Hepatocyte (in vitro differentiated cells): Measurements from ENCODE around the gene MPC2. TPM values are rescaled to one million over a fixed set of nuclear protein-coding genes. Genes with fewer than 3 reads are reported as not detected.

Source experiments
- DNase-seq: peaks from one replicate; pipeline ENCODE4 v3.0.0-alpha.2; 2016; ENCODE audit warnings: low spot score
- H2AFZ ChIP-seq: fragments of 200-600 bp; sonication (generic); 2 replicates; pipeline ENCODE4 v1.6.0; 2016; ENCODE audit warnings: antibody characterized with exemption, mild to moderate bottlenecking
- H3K27ac ChIP-seq: fragments of 200-600 bp; sonication (generic); 2 replicates; pipeline ENCODE4 v1.5.1; 2016; ENCODE audit warnings: mild to moderate bottlenecking
- H3K27me3 ChIP-seq: fragments of 200-600 bp; sonication (generic); 2 replicates; pipeline ENCODE4 v1.6.1; 2016
- H3K36me3 ChIP-seq: fragments of 200-600 bp; sonication (generic); replicated peaks from 2 replicates; pipeline ENCODE4 v1.5.1; 2016; ENCODE audit warnings: low read depth; ENCODE audit not compliant: insufficient read depth
- H3K4me1 ChIP-seq: fragments of 200-600 bp; sonication (generic); 2 replicates; pipeline ENCODE4 v1.5.1; 2016; ENCODE audit warnings: mild to moderate bottlenecking, moderate library complexity; ENCODE audit not compliant: insufficient read depth
- H3K4me2 ChIP-seq: fragments of 200-600 bp; sonication (generic); 2 replicates; pipeline ENCODE4 v1.6.0; 2016
- H3K4me3 ChIP-seq: fragments of 200-600 bp; sonication (generic); 2 replicates; pipeline ENCODE4 v1.5.1; 2016; ENCODE audit warnings: mild to moderate bottlenecking
- H3K79me2 ChIP-seq: fragments of 200-600 bp; sonication (generic); 2 replicates; pipeline ENCODE4 v1.6.0; 2017; ENCODE audit warnings: mild to moderate bottlenecking
- H3K9me2 ChIP-seq: fragments of 200-600 bp; sonication (generic); replicated peaks from 2 replicates; pipeline ENCODE4 v1.6.0; 2017; ENCODE audit warnings: mild to moderate bottlenecking; ENCODE audit not compliant: insufficient read depth
- H3K9me3 ChIP-seq: fragments of 200-600 bp; sonication (generic); 2 replicates; pipeline ENCODE4 v1.5.1; 2016; ENCODE audit warnings: low read depth, mild to moderate bottlenecking
- H4K20me1 ChIP-seq: fragments of 200-600 bp; sonication (generic); 2 replicates; pipeline ENCODE4 v1.6.0; 2016; ENCODE audit warnings: mild to moderate bottlenecking; ENCODE audit not compliant: insufficient read depth, poor library complexity, severe bottlenecking
- EZH2 ChIP-seq: fragments of 200-600 bp; sonication (generic); IDR thresholded peaks from 2 replicates; pipeline ENCODE4 v1.6.1; 2016; ENCODE audit warnings: antibody characterized with exemption, mild to moderate bottlenecking, borderline replicate concordance
- EZH2phosphoT487 ChIP-seq: fragments of 200-600 bp; sonication (generic); IDR thresholded peaks from one replicate; pipeline ENCODE4 v1.6.1; 2018; ENCODE audit warnings: antibody characterized with exemption, mild to moderate bottlenecking, low read depth, moderate library complexity; ENCODE audit not compliant: unreplicated experiment, severe bottlenecking
- WGBS: methylation state at CpG from one replicate; pipeline ENCODE4 v1.1.6; 2016; ENCODE audit warnings: low lambda C conversion rate; ENCODE audit errors: missing lambda C conversion rate; 5-methylcytosine and 5-hydroxymethylcytosine counted together
- polyA plus RNA-seq: library from polyadenylated mRNA; unstranded; fragments of >200 nt; fragmentation: Nextera tagmentation; extraction: Ambion mirVana; gene quantifications from 2 replicates; pipeline ENCODE4 v1.2.1, GENCODE V29; 2016
- total RNA-seq: library from RNA; depleted of rRNA; stranded (reverse); fragments of >200 nt; gene quantifications from 2 replicates; pipeline ENCODE4 v1.2.3, GENCODE V29; 2014
- TF ChIP-seq, protein P1 (sequence below): fragments of 200-600 bp; sonication (generic); IDR thresholded peaks from 2 replicates; pipeline ENCODE4 v1.5.1; 2016; ENCODE audit warnings: antibody characterized with exemption, mild to moderate bottlenecking; ENCODE audit not compliant: poor library complexity

The MPC2 gene
- total and polyA plus RNA-seq, 2 experiments from 2014 or later, result 137 to 215 TPM

- Histone ChIP-seq H3K27ac (no peak overlapping the region), H3K4me1 (no peaks in the 10 kb centered on the region), H3K36me3 (no peaks in the 10 kb centered on the region), H3K4me3 (no peak overlapping the region), H4K20me1 (no peaks in the 10 kb centered on the region), H3K9me3 (no peaks in the 10 kb centered on the region), H3K9me2 (no peaks in the 10 kb centered on the region), H2AFZ (no peak overlapping the region), H3K79me2 (no peaks in the 10 kb centered on the region), H3K4me2 (no peak overlapping the region), H3K27me3 (no peaks in the 10 kb centered on the region)
- no peak for DNase-seq
- no peak for TF ChIP-seq EZH2
- TF ChIP-seq, protein P1, sequence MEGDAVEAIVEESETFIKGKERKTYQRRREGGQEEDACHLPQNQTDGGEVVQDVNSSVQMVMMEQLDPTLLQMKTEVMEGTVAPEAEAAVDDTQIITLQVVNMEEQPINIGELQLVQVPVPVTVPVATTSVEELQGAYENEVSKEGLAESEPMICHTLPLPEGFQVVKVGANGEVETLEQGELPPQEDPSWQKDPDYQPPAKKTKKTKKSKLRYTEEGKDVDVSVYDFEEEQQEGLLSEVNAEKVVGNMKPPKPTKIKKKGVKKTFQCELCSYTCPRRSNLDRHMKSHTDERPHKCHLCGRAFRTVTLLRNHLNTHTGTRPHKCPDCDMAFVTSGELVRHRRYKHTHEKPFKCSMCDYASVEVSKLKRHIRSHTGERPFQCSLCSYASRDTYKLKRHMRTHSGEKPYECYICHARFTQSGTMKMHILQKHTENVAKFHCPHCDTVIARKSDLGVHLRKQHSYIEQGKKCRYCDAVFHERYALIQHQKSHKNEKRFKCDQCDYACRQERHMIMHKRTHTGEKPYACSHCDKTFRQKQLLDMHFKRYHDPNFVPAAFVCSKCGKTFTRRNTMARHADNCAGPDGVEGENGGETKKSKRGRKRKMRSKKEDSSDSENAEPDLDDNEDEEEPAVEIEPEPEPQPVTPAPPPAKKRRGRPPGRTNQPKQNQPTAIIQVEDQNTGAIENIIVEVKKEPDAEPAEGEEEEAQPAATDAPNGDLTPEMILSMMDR, result no peak
- no peak for TF ChIP-seq EZH2phosphoT487
- 100% methylated on average over 1 of the region's 1 CpG for WGBS
These were observed 57.4 kb downstream of the MPC2 start for GRCh38 chr1:167879508-167879907.

GRCh38 chr1:167878372-167879160 is 58.3 kb downstream of the MPC2 start:
- H3K36me3 ChIP-seq, result no peaks in the 10 kb centered on the region
- no peaks in the 10 kb centered on the region for H3K9me2 ChIP-seq
- TF ChIP-seq EZH2 (no peak), EZH2phosphoT487 (no peak)
- TF ChIP-seq, protein P1, result no peak
- H3K79me2 ChIP-seq, result no peaks in the 10 kb centered on the region
- H3K4me1 ChIP-seq, result no peaks in the 10 kb centered on the region
- no peaks in the 10 kb centered on the region for H3K9me3 ChIP-seq
- H3K4me3 ChIP-seq, result no peak overlapping the region
- H2AFZ ChIP-seq, result no peak overlapping the region
- no peaks in the 10 kb centered on the region for H3K27me3 ChIP-seq
- no peaks in the 10 kb centered on the region for H4K20me1 ChIP-seq
- no peak overlapping the region for H3K27ac ChIP-seq
- no peak for DNase-seq
- no peak overlapping the region for H3K4me2 ChIP-seq
- 95% methylated on average over 7 of the region's 7 CpGs for WGBS

GRCh38 chr1:167876597-167877175 is 60.2 kb downstream of the MPC2 start:
- H3K4me1 ChIP-seq, result no peaks in the 10 kb centered on the region
- WGBS, result 95% methylated on average over 3 of the region's 3 CpGs
- TF ChIP-seq, protein P1, result no peak
- TF ChIP-seq EZH2phosphoT487 (no peak), EZH2 (no peak)

More at GRCh38 chr1:167876597-167877175, 60.2 kb downstream of the MPC2 start:
- no peaks in the 10 kb centered on the region for H4K20me1 ChIP-seq
- H3K4me2 ChIP-seq, result no peak overlapping the region
- no peak overlapping the region for H3K4me3 ChIP-seq
- no peak overlapping the region for H2AFZ ChIP-seq
- H3K36me3 ChIP-seq, result no peaks in the 10 kb centered on the region
- no peak for DNase-seq
- no peaks in the 10 kb centered on the region for H3K79me2 ChIP-seq
- no peak overlapping the region for H3K27ac ChIP-seq
- no peaks in the 10 kb centered on the region for H3K9me3 ChIP-seq
- no peaks in the 10 kb centered on the region for H3K27me3 ChIP-seq
- no peaks in the 10 kb centered on the region for H3K9me2 ChIP-seq
